ENCODE measurements around the gene RBM42. TPM values are rescaled to one million over a fixed set of nuclear protein-coding genes. Genes with fewer than 3 reads are reported as not detected.

The RBM42 gene
- total RNA-seq, 1 donor = 41.0 TPM

DNA sequence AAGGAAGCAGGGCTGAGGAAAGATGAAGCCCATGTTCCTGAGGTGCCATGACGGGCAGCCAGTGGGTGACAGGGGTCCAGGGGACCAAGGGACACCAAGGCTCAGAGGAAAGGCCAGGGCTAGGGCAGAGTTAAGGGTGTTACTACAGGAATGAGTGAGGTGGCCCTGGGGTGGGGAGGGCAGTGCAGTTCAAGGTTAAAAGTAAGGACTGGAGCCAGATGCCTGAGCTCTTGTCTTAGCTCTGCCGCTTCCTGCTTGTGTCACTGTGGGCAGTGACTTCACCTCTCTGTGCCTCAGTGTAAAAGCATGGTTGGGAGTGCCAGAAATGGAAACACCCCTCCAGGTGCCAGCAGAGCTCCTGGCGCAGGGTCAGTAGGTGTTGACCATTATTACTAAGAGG lies 7.8 kb downstream of the RBM42 start:
- no peak for DNase-seq (ENCODE audit: low read depth)
- TF ChIP-seq, protein P1, sequence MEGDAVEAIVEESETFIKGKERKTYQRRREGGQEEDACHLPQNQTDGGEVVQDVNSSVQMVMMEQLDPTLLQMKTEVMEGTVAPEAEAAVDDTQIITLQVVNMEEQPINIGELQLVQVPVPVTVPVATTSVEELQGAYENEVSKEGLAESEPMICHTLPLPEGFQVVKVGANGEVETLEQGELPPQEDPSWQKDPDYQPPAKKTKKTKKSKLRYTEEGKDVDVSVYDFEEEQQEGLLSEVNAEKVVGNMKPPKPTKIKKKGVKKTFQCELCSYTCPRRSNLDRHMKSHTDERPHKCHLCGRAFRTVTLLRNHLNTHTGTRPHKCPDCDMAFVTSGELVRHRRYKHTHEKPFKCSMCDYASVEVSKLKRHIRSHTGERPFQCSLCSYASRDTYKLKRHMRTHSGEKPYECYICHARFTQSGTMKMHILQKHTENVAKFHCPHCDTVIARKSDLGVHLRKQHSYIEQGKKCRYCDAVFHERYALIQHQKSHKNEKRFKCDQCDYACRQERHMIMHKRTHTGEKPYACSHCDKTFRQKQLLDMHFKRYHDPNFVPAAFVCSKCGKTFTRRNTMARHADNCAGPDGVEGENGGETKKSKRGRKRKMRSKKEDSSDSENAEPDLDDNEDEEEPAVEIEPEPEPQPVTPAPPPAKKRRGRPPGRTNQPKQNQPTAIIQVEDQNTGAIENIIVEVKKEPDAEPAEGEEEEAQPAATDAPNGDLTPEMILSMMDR (IDR thresholded peaks at IDR 0.05; ENCODE audit: insufficient read depth, low read depth, low read length) = no peak
- no peak overlapping the region for H3K4me3 ChIP-seq (ENCODE audit: low read depth, low read length)

DNA sequence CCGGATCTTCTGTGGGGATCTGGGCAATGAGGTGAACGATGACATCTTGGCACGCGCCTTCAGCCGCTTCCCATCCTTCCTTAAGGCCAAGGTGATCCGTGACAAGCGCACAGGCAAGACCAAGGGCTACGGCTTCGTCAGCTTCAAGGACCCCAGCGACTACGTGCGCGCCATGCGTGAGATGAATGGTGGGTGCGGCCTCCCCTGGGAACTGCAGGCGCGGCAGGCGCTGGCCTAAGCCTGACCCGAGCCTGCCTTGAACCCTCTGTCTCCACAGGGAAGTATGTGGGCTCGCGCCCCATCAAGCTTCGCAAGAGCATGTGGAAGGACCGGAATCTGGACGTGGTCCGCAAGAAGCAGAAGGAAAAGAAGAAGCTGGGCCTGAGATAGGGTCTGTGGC lies 8.3 kb downstream of the RBM42 start:
- no peak overlapping the region for H3K4me3 ChIP-seq (ENCODE audit: low read depth, low read length)
- DNase-seq (ENCODE audit: low read depth) = no peak
- TF ChIP-seq, protein P1 (IDR thresholded peaks at IDR 0.05; ENCODE audit: insufficient read depth, low read depth, low read length) = no peak

DNA sequence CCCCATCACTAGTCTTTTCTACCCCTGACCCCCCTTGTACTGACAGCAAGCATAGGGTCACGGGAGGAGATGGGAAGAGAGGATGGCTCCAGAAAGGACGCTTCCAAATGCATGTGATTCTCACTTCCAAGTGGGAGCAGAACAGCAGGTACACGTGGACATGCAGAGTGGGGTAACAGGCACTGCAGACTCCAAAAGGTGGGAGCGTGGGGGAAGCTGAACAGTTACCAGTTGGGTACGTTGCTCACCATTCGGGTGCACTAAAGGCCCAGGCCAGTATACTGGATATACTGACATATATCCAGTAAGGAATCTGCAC lies 10.4 kb downstream of the RBM42 start:
- no peak overlapping the region for H3K4me3 ChIP-seq (ENCODE audit: low read depth, low read length)
- no peak for DNase-seq (ENCODE audit: low read depth)
- TF ChIP-seq, protein P1 (IDR thresholded peaks at IDR 0.05; ENCODE audit: insufficient read depth, low read depth, low read length) = no peak

DNA sequence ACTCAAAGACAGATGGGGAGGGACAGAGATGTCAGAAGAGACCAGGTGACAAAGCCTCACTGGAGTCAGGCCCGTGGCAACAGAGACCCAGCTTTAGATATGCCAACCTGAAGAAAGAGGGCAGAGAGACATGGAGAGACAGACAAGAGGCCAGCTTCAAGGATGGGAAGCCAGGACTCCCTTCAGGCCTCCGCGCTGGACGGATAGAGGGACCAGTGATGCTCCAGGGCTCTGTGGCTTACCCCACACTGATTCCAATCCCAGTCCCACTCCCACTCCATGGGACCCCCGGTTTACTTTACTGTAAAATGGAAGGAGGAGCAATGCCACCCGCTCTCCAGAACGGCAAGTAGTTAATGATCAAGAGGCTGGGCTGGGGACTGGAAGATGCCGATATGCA lies 11.0 kb downstream of the RBM42 start:
- no peak overlapping the region for H3K4me3 ChIP-seq (ENCODE audit: low read depth, low read length)
- TF ChIP-seq, protein P1 (IDR thresholded peaks at IDR 0.05; ENCODE audit: insufficient read depth, low read depth, low read length) = no peak
- no peak for DNase-seq (ENCODE audit: low read depth)

DNA sequence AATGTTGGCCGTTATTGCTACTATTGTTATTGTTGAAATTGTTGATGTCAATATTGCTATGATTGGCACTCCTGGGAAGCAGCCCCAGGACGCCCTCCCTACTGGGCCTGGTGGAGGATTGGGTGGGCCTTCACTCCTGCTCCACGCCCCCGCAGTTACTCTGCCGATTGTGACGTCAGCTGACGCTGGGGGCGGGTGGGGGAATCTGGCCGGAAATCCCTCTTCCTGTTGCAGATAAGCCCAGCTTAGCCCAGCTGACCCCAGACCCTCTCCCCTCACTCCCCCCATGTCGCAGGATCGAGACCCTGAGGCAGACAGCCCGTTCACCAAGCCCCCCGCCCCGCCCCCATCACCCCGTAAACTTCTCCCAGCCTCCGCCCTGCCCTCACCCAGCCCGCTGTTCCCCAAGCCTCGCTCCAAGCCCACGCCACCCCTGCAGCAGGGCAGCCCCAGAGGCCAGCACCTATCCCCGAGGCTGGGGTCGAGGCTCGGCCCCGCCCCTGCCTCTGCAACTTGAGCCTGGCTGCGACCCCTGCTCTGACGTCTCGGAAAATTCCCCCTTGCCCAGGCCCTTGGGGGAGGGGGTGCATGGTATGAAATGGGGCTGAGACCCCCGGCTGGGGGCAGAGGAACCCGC lies 12.8 kb downstream of the RBM42 start, which contains the start of gene ETV2:
TSS of gene ETV2 (plus strand) at position 231 of the 637 bp plus-strand sequence. CDS start 716 bp downstream, outside the sequence.
- H3K4me3 ChIP-seq (ENCODE audit: low read depth, low read length) = no peak within 1 kb of the TSS
- TF ChIP-seq, protein P1 (IDR thresholded peaks at IDR 0.05; ENCODE audit: insufficient read depth, low read depth, low read length) = no peak
- peak; percentile 57 for DNase-seq (ENCODE audit: low read depth)

DNA sequence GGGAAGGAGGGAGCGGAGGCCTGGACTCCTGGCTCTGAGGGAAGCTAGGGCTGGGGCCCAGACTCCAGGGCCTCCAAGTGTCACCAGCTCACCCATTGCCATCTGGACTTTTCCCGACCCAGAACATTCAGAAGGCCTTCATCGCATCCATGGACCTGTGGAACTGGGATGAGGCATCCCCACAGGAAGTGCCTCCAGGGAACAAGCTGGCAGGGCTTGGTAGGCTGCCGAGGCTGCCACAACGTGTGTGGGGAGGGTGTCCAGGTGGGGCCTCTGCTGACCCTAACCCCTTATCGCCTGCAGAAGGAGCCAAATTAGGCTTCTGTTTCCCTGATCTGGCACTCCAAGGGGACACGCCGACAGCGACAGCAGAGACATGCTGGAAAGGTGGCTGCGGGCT lies 13.5 kb downstream of the RBM42 start:
- TF ChIP-seq, protein P1 (IDR thresholded peaks at IDR 0.05; ENCODE audit: insufficient read depth, low read depth, low read length) = no peak

DNA sequence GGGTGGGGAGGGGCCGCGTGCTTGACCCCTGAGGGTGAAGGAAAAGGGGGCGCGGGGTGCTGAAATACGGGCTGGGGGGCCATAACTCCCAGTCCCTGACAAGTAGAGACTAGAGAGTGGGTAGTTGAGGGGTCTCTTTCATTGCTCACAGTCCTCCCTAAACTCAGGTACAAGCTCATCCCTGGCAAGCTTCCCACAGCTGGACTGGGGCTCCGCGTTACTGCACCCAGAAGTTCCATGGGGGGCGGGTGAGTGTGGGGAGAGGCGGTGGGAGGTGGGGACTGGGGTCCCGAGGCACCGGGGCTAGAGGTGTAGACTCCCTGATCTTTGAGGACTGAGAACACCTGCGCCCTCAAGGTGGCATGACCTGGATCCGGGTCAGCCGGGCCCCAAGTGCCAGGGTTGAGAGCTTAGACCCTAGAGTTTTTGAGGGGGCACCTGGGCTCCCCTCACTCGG lies 14.0 kb downstream of the RBM42 start:
- DNase-seq (ENCODE audit: low read depth) = no peak
- TF ChIP-seq, protein P1 (IDR thresholded peaks at IDR 0.05; ENCODE audit: insufficient read depth, low read depth, low read length) = no peak
- peak overlapping the region; percentile 68 for H3K4me3 ChIP-seq (ENCODE audit: low read depth, low read length)

More for the DNA sequence above, 13.5 kb downstream of the RBM42 start:
- no peak for DNase-seq (ENCODE audit: low read depth)
- H3K4me3 ChIP-seq (ENCODE audit: low read depth, low read length) = no peak overlapping the region
